NCI-H2196 (cell line): Measurements from ENCODE around the gene ACTR1B.
"Not testable (repeated sequence)": the region's sequence is repeated elsewhere in the genome, so short reads cannot be mapped to it uniquely, and the experiment has no call there.

Experiments
- DNase-seq: peaks from one replicate; lab custom pipeline; 2025; ENCODE audit not compliant: unreplicated experiment; lab: John Stamatoyannopoulos, UW

Gene ACTR1B

DNA sequence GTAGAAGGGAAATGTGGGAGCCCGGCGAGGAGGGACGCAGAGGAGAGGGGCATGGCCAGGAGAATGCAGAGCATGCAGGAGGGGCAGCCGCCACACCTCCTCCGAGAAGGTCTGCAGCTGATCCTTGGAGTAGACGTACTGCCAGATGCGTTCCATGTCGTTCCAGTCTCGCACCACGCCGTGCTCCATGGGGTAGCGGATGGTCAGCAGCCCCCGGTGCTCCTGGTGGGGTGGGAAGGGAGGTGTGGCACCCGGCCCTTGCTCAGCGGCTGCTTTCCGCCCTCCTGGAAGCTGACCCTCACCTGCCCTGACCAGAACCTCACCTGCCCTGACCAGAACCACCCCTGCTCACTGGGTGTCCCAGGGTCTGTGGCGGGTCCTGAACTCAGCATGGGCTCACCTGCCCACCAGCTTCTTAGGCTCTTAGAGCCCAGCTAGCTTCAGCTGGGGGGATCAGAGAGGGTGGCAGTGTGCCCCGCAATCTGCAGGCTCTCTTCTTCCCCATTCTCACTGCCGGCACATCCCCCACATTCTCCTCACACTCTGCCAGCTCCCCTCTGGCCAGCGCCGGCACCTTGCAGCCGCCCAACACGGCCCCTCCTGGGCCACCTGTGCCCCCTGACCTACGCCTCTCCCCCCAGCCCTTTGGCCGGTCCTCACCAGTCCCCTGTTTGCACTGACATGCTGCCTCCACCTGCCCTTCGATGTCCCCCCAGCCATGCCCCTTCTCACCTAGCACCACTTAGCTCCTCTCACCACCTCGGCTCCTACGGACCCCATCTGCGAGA lies 4.4 kb downstream of the ACTR1B start:
- DNase-seq, result no peak

DNA sequence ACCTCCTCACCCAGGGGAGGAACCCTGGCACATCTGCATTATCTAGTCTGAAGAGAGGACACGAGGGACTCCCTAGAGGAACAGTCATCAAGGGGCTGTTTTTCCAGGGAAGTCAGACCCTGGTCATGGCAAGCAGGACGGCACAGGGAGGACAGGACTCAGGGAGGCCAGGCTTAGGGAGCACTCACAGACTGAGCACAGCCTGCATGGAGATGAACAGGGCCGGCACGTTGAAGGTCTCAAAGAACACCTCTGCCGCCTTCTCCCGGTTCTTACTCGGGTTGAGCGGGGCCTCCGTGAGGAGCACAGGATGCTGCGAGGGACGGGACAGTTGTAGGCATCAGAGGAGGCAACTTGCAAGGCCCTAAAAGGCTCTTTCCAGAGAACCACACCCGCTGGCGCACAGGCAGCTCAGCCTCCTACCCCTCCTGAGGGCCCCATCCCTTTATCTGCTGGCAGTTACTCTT lies 5.1 kb downstream of the ACTR1B start:
- DNase-seq, result no peak

DNA sequence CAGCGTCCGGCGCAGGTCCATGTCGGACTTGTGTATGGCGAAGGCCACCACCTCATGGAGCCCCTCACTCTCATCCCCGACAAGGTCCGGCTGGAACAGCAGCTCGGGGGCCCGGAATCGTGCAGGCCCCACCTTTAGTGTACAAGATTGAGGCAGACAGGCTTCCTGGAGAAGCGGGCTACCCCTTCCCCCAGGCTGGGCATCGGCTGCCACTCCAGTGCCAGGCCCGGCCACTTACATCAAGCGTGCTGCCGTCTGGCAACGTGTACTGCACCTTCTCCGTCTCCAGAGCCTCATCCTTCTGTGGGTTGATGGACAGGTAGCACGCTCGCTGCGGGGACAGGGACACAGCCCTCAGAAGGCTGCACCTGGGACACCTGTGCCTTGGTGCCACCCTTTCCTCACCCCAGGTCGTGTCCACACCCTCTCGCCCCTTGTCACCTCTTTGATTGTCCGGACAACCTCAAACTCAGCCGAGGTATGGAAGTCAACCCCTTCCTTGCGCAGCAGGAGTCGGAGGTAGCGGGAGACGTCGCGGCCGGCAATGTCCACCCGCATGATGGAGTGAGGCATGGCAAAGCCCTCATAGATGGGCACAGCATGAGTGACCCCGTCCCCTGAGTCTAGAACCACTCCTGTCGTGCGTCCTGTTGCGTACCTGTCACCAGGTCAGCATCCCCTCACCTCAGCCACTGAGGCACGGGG lies 5.7 kb downstream of the ACTR1B start:
- no peak for DNase-seq

DNA sequence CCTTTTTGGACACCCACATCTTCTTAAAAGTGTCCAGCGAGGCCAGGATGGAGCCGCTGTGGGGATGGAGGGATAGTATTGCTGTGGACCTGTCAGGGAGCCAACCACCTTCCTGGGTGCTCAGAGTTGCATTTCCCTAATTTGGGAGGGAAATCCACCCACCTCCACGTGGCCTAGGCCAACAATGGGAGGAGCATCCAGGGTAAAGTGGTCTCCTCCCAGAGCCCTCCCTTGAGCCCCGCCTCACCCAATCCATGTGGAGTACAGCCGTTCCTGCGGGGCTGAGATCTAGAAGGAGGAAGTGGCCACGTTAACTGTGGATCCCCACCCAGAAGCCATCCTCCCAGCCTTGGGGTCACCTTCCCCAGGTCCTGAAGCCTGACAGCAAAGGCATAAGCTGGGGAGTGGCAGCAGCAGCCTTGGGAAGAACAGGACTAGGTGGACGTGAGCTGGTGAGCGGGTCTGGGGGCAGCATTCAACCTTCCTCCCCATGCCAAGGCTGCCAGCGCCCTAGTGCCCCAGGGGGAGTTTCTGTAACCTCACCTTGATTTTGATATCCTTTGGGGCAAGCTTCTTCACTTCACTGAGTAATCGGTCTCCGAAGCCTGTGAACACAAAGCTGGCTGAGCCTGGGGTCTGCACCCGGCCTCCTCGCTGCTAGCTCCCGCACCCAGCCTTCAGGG lies 6.8 kb downstream of the ACTR1B start:
- DNase-seq, result no peak

DNA sequence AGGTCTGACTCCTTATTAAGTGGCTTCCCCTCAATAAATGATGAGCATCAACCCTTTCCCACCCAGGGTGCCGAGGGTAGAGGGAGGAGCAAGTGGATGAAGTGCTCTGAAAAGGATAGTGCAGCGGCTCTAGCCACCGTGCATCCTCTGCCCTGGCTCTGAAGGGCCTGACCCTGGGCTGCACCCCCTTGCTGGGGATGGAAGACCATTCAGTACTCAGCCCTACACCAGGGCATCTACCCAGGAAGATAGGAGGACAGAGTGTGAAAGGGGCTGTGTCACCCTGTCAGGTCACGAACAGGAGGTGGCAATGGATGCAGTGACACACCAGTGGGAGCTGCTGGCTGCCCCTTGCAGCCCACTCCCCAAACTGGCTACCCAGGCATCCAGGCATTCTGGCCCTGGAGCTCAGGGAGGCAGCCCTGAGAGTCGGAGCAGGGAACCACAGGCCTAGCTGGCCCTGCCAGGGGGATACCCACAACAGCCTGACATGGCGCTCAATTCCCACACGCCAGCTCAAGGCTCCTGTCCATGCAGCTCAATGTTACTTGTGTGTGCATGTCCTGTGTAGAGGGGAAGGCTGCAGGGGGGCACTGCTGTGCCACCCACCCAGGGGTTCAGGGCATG lies 7.6 kb downstream of the ACTR1B start:
- DNase-seq, result no peak

DNA sequence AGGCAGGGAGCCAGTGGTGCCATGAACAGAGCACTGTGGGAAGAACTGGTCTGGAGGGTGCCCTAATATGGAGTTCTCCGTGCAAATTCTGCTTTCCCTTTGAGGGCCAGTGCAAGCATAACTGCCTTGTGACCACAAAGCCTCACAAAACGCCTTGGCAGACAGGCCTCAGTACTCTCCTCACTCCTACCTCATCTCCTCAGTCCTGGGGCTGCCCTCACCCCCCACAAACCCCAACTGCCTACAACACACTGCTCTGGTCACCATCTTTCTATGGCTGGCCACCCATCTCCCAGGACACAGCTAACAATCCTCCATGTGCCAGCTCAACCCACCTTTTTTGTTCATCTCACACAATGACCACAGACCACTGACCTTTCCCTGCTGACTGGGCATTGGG lies 9.1 kb downstream of the ACTR1B start:
- no peak for DNase-seq

DNA sequence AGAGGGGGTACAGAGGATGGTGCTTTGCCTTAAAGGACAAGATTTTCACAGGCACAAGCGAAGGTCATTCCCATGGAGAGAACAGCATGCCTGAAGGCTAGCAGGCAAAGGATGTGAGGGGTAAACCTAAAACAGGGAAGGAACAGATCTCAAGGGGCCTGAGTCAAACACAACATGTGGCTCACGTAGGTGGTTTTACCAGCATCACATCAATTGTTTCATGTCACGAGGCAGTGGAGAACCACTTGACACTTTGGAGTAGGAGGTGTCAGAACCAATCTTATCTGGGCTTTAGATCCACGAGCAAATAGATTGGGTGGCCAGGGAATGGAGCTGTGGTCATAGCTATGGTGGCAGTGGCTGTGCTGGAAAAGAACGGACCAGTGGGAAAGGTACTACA lies 9.5 kb downstream of the ACTR1B start:
- no peak for DNase-seq

DNA sequence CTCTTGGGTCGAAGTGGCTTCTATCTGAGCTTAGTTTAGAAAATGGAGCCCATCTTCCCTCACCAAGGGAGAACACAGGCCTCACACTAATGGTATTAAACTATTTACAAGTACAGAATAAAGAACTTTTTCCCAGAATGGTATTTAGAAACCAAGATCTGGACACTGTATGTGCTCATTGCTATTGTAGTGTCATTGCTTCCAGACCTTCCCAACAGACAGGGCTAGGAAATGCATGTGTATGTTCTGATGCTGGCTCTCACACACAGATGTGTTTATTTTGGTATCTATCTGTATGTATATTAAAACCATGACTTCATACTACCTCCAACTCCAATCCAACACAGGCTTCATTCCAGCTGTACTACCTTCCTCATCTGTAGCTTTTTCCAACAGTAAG lies 10.0 kb downstream of the ACTR1B start:
- DNase-seq, result no peak

DNA sequence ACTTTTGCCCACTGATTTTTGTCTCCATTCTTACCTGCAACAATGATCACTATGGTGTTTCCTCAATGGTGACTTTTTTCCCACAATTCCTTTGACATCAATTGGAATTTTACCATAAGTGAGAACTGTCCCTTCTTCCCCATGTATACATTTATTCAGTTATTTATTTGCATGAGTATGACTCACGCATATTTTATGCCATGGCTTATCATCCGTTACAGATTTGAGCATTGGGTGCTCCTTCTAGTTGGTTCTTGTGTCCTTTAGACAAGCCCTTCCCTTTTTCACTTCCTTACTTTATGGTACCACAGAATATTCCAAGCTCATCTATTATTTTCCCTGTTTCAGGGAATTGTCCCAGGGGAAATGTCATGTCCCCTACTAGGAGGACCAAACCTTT lies 10.4 kb downstream of the ACTR1B start:
- DNase-seq, result no peak

DNA sequence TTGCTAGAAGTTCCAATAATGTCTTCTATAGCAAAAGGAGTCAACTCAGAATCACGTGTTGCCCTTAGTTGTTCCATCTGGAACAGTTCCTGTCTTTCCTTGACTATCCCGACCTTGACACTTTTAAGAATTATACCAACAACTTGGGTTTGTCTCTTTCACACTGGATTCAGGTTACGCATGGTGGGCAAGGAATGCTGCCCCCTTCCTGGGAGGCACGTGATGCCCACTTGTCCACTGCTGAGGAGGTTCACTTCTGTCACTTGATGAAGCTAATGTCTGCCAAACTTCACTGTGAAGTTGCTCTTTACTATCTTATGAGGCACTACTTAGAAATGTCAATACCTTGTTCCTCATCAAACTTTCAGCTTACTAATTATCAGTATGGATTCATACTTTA lies 12.7 kb downstream of the ACTR1B start:
- no peak for DNase-seq

DNA sequence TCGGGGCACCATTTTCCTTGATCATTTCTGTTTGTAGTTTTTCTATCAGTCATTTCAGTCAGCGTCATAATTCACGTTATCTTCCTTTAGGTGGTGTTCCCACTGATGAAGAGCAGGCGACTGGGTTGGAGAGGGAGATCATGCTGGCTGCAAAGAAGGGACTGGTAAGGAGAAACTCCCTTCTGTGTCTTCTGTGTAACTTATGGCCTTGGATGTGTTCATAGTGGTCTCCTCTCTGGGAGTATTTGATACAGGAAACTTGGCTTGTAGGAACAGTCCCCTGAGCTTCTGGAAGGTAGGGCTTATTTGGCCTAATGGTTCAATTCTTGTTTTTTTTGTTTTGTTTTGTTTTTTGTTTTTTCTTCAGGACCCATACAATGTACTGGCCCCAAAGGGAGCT lies 16.9 kb downstream of the ACTR1B start:
- DNase-seq, result no peak

DNA sequence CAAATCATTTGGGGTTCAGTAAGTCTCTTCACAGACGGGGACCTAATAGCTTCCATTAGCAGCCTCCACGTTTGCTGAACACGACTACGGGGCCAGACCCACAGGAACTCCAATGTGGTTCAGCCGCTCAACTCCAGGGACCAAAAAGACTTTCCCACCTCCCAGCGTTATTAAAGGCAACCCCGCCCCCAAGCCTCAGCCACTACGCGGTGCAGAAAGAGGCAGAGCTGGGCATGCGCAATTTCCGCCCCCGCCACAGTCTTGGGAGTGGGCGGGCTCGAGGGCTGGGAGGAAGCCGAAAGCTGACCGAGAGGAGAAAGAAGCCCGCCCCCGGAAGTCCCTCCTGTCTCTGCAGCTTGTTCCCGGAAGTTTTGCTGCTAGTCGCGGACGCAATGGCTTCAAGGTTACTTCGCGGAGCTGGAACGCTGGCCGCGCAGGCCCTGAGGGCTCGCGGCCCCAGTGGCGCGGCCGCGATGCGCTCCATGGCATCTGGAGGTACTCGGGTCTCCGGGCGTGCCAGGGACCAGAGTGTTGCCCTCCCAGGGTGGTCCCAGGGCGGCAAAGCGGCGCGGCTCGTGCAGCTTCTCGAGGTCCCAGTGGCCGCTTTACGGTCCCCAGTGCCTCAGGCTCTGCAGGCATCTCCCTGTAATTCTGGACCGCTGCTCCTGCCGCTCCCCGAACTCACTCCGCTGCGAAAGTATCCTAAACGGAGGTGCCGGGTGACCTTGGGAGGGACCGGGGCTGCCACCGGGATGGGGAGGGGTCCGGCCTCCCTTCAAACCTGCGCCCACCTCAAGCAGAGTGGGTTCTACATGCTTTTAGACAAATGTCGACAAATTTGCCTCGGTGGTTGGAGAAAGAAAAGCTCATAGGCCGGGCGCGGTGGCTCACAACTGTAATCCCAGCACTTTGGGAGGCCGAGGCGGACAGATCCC lies 17.9 kb downstream of the ACTR1B start, which contains the start of gene COX5B:
TSS of gene COX5B (plus strand) at position 368 of the 935 bp plus-strand sequence. CDS start at position 393, 25 bp downstream.
- peak; percentile 99 for DNase-seq

DNA sequence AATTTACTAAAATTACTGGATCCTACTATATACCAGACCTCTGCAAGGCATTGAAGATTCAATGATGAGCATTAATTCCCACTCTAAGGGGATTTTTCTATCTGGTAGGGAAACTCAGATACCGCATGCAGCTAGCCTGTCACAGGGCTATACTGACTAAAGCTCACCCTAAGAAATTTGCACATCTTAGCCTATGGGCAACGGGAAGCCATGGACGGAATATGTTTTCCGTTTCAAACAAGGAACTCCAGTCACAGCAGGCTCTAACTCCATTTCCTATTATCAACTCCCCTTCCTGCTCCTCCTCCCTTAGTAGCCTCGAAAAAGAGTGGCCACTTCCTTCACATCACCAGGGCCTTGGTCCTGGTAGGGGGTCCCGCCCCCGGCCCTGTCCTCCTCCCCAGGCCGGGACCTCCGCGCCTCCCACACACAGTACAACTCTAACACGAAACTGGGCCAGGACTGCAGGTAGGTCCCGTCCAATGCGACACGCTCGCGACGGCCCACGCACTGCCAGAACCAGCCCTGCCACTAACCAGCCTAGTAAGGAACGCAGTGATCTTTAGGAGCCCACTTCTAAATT lies 18.6 kb downstream of the ACTR1B start:
- no peak for DNase-seq

DNA sequence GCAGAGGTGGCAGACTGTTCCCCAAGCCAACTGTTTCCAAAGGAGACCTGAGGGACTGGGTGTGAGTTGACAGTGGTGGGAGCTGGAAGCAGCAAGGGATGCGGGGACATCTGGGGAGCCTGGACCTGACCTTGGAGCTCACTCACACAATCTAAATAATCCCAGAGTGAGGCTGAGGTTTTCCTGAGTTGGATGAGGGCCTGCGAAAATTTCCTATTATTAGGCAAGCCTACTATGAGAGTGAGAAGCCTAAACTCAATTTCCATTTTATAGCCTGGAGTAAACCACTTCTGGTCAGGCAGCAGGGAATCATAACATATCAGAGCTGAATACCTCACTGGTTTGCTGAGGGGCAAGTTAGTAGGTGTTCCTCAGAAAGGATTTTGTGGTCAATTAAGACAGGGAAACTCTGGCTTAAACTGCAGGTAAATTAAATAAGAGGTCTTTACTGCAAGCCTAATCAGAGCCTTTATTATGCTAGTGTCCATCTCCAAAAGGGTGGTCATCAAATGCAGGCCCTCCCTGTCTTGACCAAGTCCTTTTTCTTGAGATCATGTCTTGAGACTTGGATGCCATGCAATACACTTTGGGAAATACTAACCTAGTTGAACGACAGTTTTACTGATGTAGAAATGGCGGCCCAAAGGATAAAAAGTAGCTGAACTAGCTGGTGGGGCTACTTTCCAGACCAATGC lies 19.7 kb downstream of the ACTR1B start:
- DNase-seq, result no peak

DNA sequence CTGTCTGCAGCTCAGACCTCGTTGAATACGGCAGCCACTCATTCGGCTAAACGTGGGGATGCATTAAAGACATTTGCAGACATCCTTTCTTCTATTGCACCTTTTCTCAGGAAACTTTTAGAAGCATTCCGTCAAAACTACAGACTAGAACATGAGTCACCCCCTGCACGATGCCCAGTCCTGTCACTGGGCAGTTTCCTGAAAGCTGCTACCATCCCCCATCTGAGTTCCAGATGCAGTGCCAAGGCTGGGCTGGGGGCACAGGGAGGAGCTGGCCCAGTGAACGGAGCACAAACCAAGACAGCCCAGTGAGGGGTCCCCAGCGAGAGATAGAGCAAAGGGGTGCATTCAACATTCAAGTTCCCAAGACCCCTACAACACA lies 37.8 kb downstream of the ACTR1B start:
- not testable (repeated sequence) for DNase-seq

DNA sequence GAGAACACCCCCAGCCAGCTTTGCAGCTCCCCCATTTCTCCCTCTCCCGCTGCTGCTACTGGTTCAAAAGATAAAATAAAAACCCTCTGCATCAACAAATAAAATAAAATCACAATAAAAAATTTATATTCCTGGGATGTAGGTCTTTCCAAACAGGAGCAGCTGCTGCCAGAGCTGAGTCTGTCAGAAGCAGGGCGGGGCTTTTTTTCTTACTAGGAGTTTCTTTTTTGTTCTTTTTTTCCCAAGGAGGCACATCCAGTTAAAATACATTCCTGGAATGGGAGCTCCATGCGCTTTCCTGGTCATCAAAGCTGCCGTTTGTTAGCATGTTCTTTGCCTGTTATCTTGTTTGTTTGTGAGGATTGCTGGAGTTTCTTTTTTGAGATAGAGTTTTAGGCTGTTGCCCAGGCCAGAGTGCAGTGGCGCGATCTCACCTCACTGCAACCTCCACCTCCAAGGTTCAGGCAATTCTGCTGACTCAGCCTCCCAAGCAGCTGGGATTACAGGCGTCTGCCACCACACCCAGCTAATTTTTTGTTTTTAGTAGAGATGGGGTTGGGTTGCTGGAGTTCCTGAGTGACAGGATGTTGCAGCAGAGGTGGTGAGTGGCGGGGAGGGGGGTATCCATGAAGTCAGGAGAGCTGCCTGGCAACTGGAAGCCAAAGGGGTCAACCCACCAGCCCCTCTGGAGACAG lies 38.3 kb downstream of the ACTR1B start:
- DNase-seq, result not testable (repeated sequence)

DNA sequence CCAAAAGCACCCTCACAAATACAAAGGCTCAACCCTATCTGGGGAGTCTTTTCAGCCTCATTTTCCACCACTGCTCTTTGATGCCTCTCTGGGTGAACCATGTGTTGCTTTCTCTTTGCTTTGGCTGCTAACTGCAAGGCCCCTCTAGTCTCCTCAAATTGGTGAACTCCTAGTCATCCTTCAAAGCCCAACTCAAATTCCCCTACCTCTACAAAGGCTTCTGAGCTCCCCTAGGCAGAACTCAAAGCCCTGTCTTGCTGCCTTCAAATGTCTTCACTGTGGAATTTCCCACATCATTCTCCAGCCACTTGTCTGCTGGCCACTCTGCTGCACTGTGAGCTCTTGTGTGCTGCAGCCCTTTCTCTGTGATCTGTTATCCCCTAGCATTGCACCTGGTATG lies 40.9 kb downstream of the ACTR1B start:
- DNase-seq, result not testable (repeated sequence)

DNA sequence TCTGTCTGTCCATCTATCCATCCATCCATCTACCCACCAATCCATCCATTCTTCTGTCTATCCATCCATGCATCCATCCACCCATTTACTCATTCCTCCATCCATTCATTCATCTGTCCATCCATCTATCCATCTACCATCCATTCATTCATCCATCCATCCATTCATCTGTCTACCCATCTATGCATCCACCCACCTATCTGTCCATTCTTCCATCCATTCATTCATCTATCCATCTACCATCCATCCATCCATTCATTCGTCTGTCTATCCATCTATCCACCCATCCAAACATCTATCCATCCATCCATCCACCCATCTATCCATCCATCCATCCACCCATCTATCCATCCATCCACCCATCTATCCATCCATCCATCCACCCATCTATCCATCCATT lies 43.4 kb downstream of the ACTR1B start:
- DNase-seq, result not testable (repeated sequence)
